Measurements from ENCODE around the gene TRIM44. TPM values are rescaled to one million over a fixed set of nuclear protein-coding genes. Genes with fewer than 3 reads are reported as not detected.

TRIM44 gene
- total RNA-seq, 6 experiments from 2014 or later: 13.9 to 37.1 (median 31.9) TPM

GRCh38 chr11:35689081-35689996 lies 26.8 kb downstream of the TRIM44 start:
- peaks cover 0 to 8% (median 0%) of the 10 kb centered on the region in 4 donors for H3K36me3 ChIP-seq
- no peaks in the 10 kb centered on the region for H3K9me3 ChIP-seq
- no peak for TF ChIP-seq POLR2A (IDR thresholded peaks at IDR 0.05)
- TF ChIP-seq CTCF (IDR thresholded peaks at IDR 0.05): no peak
- ATAC-seq: peak; percentile 69 to 86 (median 79)
- no peaks in the 10 kb centered on the region for H3K27me3 ChIP-seq
- DNase-seq: no peak
- H3K4me3 ChIP-seq: peak overlapping the region in 1 of 3 donors; percentile 11
- 26% methylated on average over 6 of the region's 7 CpGs for WGBS (ENCODE audit: insufficient coverage, low coverage, low lambda C conversion rate, missing lambda C conversion rate)
- H3K4me1 ChIP-seq: peaks cover 0 to 20% (median 10%) of the 10 kb centered on the region in 4 donors
- intact Hi-C loops (cut with DNase I): no loop called here
- H3K27ac ChIP-seq: peak overlapping the region in 1 of 3 donors; percentile 27

- Histone ChIP-seq H3K36me3 (no peaks in the 10 kb centered on the region), H3K4me3 (no peak overlapping the region), H3K27me3 (no peaks in the 10 kb centered on the region), H3K27ac (no peak overlapping the region), H3K4me1 (no peaks in the 10 kb centered on the region), H3K9me3 (no peaks in the 10 kb centered on the region)
- 99% methylated on average over 15 of the region's 15 CpGs for WGBS (ENCODE audit: insufficient coverage, low coverage, low lambda C conversion rate, missing lambda C conversion rate)
- intact Hi-C loops (cut with DNase I): no loop called here
- ATAC-seq (no peak), DNase-seq (no peak)
- TF ChIP-seq CTCF (IDR thresholded peaks at IDR 0.05) (no peak), POLR2A (IDR thresholded peaks at IDR 0.05) (no peak)
Measured at GRCh38 chr11:35702126-35702525, 39.6 kb downstream of the TRIM44 start.

GRCh38 chr11:35709376-35709775 lies 46.8 kb downstream of the TRIM44 start:
- H3K27ac ChIP-seq: no peak overlapping the region
- DNase-seq (no peak), ATAC-seq (no peak)
- H3K9me3 ChIP-seq: no peaks in the 10 kb centered on the region
- WGBS (ENCODE audit: insufficient coverage, low coverage, low lambda C conversion rate, missing lambda C conversion rate): 50% methylated on average over 3 of the region's 3 CpGs
- H3K36me3 ChIP-seq: no peaks in the 10 kb centered on the region
- intact Hi-C loops (cut with DNase I): no loop called here
- no peak for TF ChIP-seq CTCF (IDR thresholded peaks at IDR 0.05)
- no peak for TF ChIP-seq POLR2A (IDR thresholded peaks at IDR 0.05)
- H3K27me3 ChIP-seq: no peaks in the 10 kb centered on the region
- H3K4me1 ChIP-seq: peaks cover 0 to 13% (median 0%) of the 10 kb centered on the region in 4 donors
- no peak overlapping the region for H3K4me3 ChIP-seq

- H3K27me3 ChIP-seq: no peaks in the 10 kb centered on the region
- TF ChIP-seq CTCF (IDR thresholded peaks at IDR 0.05) (peak; percentile 23 to 54 (median 30)), POLR2A (IDR thresholded peaks at IDR 0.05) (no peak)
- no peaks in the 10 kb centered on the region for H3K36me3 ChIP-seq
- 96% methylated on average over 3 of the region's 3 CpGs for WGBS (ENCODE audit: insufficient coverage, low coverage, low lambda C conversion rate, missing lambda C conversion rate)
- ATAC-seq (peak; percentile 59 to 71 (median 64)), DNase-seq (no peak)
- H3K9me3 ChIP-seq: no peaks in the 10 kb centered on the region
- intact Hi-C loops (cut with DNase I): no loop called here
- no peak overlapping the region for H3K4me3 ChIP-seq
- H3K27ac ChIP-seq: no peak overlapping the region
- peaks cover 0 to 13% (median 0%) of the 10 kb centered on the region in 4 donors for H3K4me1 ChIP-seq
Measured at GRCh38 chr11:35711173-35711910, 48.8 kb downstream of the TRIM44 start.

Data from right lobe of liver (tissue), 6 donors.